Muscle of leg (tissue), 11 donors: ENCODE results near the gene GPX4. TPM values are rescaled to one million over a fixed set of nuclear protein-coding genes. Genes with fewer than 3 reads are reported as not detected.

Experiments used
- DNase-seq: peaks from one replicate; pipeline ENCODE4 v3.0.0; 2013
- H3K27ac ChIP-seq: one replicate; pipeline ENCODE4 v1.5.1; 2013; ENCODE audit warnings: mild to moderate bottlenecking, low read length, control low read depth
- H3K27me3 ChIP-seq: one replicate; pipeline ENCODE4 v1.6.1; 2013; ENCODE audit warnings: low read length; ENCODE audit not compliant: control insufficient read depth, insufficient read depth
- H3K36me3 ChIP-seq: one replicate; pipeline ENCODE4 v1.6.1; 2013; ENCODE audit warnings: low read length; ENCODE audit not compliant: control insufficient read depth, insufficient read depth
- H3K4me1 ChIP-seq: one replicate; pipeline ENCODE4 v1.6.1; 2013; ENCODE audit warnings: low read length; ENCODE audit not compliant: control insufficient read depth, insufficient read depth
- H3K4me3 ChIP-seq: one replicate; pipeline ENCODE4 v1.5.1; 2013; ENCODE audit warnings: low read length, control low read depth
- H3K9me3 ChIP-seq: replicated peaks from 2 replicates; pipeline ENCODE4 v1.6.1; 2013; ENCODE audit warnings: low read depth, low read length; ENCODE audit not compliant: control insufficient read depth
- WGBS: methylation state at CpG from one replicate; pipeline ENCODE4 v1.1.5; 2013; ENCODE audit warnings: missing lambda C conversion rate; ENCODE audit not compliant: insufficient coverage; 5-methylcytosine and 5-hydroxymethylcytosine counted together
- polyA plus RNA-seq, 8 donors: library from polyadenylated mRNA; unstranded; fragments of 120-200 nt; gene quantifications; one replicate each; pipeline versions ENCODE4 v1.2.1 to v1.2.3, GENCODE V29; 2013; ENCODE audit warnings: inconsistent platforms in 1 of 8, low replicate concordance in 1 of 8; ENCODE audit not compliant: insufficient read length in 8 of 8, insufficient read depth in 1 of 8
- total RNA-seq: library from RNA; stranded (reverse); fragments of 120-200 nt; gene quantifications from one replicate; pipeline ENCODE4 v1.2.4, GENCODE V29; 2013

The GPX4 gene
- total and polyA plus RNA-seq, 9 donors, result 145 to 203 (median 162) TPM

- Histone ChIP-seq H3K4me1 (peaks cover 17% of the 10 kb centered on the region), H3K4me3 (no peak overlapping the region), H3K9me3 (no peaks in the 10 kb centered on the region), H3K27me3 (peaks cover 36% of the 10 kb centered on the region), H3K27ac (no peak overlapping the region), H3K36me3 (no peaks in the 10 kb centered on the region)
- WGBS, result 69% methylated on average over 39 of the region's 54 CpGs
- DNase-seq, result peak; percentile 59
Measured at GRCh38 chr19:1074544-1075283, 29.1 kb upstream of the GPX4 start.

- no peaks in the 10 kb centered on the region for H3K36me3 ChIP-seq
- no peaks in the 10 kb centered on the region for H3K9me3 ChIP-seq
- H3K4me1 ChIP-seq, result peaks cover 12% of the 10 kb centered on the region
- peaks cover 23% of the 10 kb centered on the region for H3K27me3 ChIP-seq
- no peak for DNase-seq
- WGBS, result 78% methylated on average over 3 of the region's 4 CpGs
- H3K4me3 ChIP-seq, result no peak overlapping the region
- H3K27ac ChIP-seq, result no peak overlapping the region
Measured at GRCh38 chr19:1076046-1076386, 27.8 kb upstream of the GPX4 start.

- Histone ChIP-seq H3K36me3 (no peaks in the 10 kb centered on the region), H3K27me3 (peaks cover 16% of the 10 kb centered on the region), H3K27ac (no peak overlapping the region), H3K4me3 (no peak overlapping the region), H3K9me3 (no peaks in the 10 kb centered on the region), H3K4me1 (peaks cover 14% of the 10 kb centered on the region)
- DNase-seq, result peak; percentile 65
- 62% methylated on average over 12 of the region's 16 CpGs for WGBS
Measured at GRCh38 chr19:1076951-1077350, 26.8 kb upstream of the GPX4 start.

- Histone ChIP-seq H3K4me1 (peaks cover 32% of the 10 kb centered on the region), H3K36me3 (no peaks in the 10 kb centered on the region), H3K4me3 (no peak overlapping the region), H3K27ac (no peak overlapping the region), H3K9me3 (no peaks in the 10 kb centered on the region), H3K27me3 (no peaks in the 10 kb centered on the region)
- no peak for DNase-seq
- 89% methylated on average over 41 of the region's 45 CpGs for WGBS
Measured at GRCh38 chr19:1079566-1080111, 24.2 kb upstream of the GPX4 start.

- WGBS, result 92% methylated on average over 42 of the region's 50 CpGs
- no peak for DNase-seq
- H3K4me1 ChIP-seq, result peaks cover 33% of the 10 kb centered on the region
- H3K36me3 ChIP-seq, result peaks cover under 1% of the 10 kb centered on the region
- no peak overlapping the region for H3K4me3 ChIP-seq
- no peaks in the 10 kb centered on the region for H3K9me3 ChIP-seq
- no peak overlapping the region for H3K27ac ChIP-seq
- no peaks in the 10 kb centered on the region for H3K27me3 ChIP-seq
Measured at GRCh38 chr19:1080360-1081161, 23.2 kb upstream of the GPX4 start.

GRCh38 chr19:1081301-1082164, 22.3 kb upstream of the GPX4 start:
- peaks cover 9% of the 10 kb centered on the region for H3K36me3 ChIP-seq

GRCh38 chr19:1082165-1082927, 21.4 kb upstream of the GPX4 start:
- Histone ChIP-seq H3K36me3 (peaks cover 10% of the 10 kb centered on the region), H3K4me3 (peak overlapping the region; percentile 2), H3K9me3 (no peaks in the 10 kb centered on the region), H3K27ac (no peak overlapping the region), H3K4me1 (peaks cover 47% of the 10 kb centered on the region), H3K27me3 (no peaks in the 10 kb centered on the region)
- DNase-seq, result no peak
- 16% methylated on average over 50 of the region's 51 CpGs for WGBS

More at GRCh38 chr19:1081301-1082164, 22.3 kb upstream of the GPX4 start:
- Histone ChIP-seq H3K4me1 (peaks cover 39% of the 10 kb centered on the region), H3K27me3 (no peaks in the 10 kb centered on the region), H3K4me3 (no peak overlapping the region), H3K27ac (peak overlapping the region; percentile 35), H3K9me3 (no peaks in the 10 kb centered on the region)
- 60% methylated on average over 58 of the region's 58 CpGs for WGBS
- no peak for DNase-seq

GRCh38 chr19:1082928-1083816, 20.6 kb upstream of the GPX4 start:
- Histone ChIP-seq H3K4me1 (peaks cover 55% of the 10 kb centered on the region), H3K4me3 (no peak overlapping the region), H3K27me3 (no peaks in the 10 kb centered on the region), H3K9me3 (no peaks in the 10 kb centered on the region), H3K36me3 (peaks cover 16% of the 10 kb centered on the region), H3K27ac (no peak overlapping the region)
- 82% methylated on average over 49 of the region's 59 CpGs for WGBS
- no peak for DNase-seq
